Left colon (tissue), 2 donors: ENCODE results near the gene IFITM5. TPM values are rescaled to one million over a fixed set of nuclear protein-coding genes. Genes with fewer than 3 reads are reported as not detected.
"Not testable (repeated sequence)": the region's sequence is repeated elsewhere in the genome, so short reads cannot be mapped to it uniquely, and the experiment has no call there.

ENCODE experiments used
- ATAC-seq: fragments of 200-7000 bp; cut with Tn5 transposase; one replicate; pipeline ENCODE4 v1.9.1; 2020; ENCODE audit warnings: mild to moderate bottlenecking, moderate library complexity
- DNase-seq, 2 donors: peaks; one replicate each; pipeline ENCODE4 v3.0.0-alpha.2; 2020
- intact Hi-C, 2 donors: fragments of 100-400 bp; cut with DNase I in 1 of 2; cut with micrococcal nuclease in 1 of 2; formaldehyde crosslinking; loops; one replicate each; pipeline versions ENCODE4 v1.11.2 to v1.14.0; 2022; cut with DNase I, micrococcal nuclease
- total RNA-seq, 2 donors: library from RNA; stranded (reverse); fragmentation: NEBNext Ultra II Directional; extraction: Animal tissue kit (Norgen Biotek cat#: 25700); gene quantifications; one replicate each; pipeline ENCODE4 v1.2.1, GENCODE V29; 2021
- donor health status: DM: no; HTN: no; CAD: no.
- donor health status: DM: yes; HTN: yes; CAD: no.

IFITM5 gene
- total RNA-seq, 2 donors from 2014 or later = not detected

DNA sequence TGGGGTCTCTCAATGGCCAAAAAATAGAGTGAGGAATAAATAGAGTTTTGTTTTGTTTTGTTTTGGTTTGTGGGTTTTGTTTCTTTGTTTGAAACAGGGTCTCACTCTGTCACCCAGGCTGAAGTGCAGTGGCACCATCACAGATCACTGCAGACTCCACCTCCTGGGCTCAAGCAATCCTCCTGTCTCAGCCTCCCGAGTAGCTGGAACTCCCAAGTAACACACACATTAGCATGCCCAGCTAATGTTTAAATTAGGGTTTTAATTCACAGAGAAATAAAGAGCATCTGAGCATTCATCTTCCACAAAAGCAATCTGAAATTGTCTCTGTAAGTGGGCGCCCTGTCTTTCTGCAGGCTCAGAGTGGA lies 30.5 kb upstream of the IFITM5 start:
- ATAC-seq = no peak
- DNase-seq = no peak
- intact Hi-C loops = no loop called here

DNA sequence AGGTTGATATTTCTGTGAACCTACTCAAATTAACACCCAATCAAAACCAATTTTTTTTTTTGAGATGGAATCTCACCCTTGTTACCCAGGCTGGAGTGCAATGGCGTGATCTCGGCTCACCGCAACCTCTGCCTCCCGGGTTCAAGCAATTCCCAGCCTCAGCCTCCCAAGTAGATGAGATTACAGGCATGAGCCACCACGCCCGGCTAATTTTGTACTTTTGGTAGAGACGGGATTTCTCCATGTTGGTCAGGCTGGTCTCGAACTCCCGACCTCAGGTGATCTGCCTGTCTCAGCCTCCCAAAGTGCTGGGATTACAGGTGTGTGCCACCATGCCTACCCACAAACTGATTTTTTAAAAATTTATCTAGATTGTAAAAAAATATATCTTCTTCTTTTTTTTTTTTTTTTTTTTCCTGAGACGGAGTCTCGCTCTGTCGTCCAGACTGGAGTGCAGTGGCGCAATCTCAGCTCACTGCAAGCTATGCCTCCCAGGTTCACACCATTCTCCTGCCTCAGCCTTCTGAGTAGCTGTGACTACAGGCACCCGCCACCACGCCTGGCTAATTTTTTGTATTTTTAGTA lies 29.3 kb upstream of the IFITM5 start:
- intact Hi-C loops, ATAC-seq, DNase-seq: not testable (repeated sequence)

DNA sequence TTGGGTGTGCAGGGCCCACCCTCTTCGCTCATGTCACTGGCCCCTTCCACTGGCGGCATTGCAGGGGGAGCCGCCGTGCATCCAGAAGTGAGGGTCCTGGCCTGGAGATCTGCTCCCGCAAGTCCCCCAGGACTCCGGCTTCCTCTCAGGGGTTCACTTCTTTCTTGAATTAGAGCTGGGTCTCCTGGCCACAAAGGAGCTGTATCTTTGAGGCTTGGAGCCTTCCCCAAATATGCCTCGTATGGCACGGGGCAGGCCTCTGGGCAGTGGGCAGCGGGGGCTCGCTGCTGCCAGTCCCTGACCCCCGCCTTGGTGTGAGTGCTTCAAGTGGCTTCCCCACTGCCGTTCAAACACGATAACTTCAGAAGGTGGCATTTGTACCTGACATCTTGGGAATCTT lies 28.7 kb upstream of the IFITM5 start:
- intact Hi-C loops = no loop called here
- no peak for DNase-seq

DNA sequence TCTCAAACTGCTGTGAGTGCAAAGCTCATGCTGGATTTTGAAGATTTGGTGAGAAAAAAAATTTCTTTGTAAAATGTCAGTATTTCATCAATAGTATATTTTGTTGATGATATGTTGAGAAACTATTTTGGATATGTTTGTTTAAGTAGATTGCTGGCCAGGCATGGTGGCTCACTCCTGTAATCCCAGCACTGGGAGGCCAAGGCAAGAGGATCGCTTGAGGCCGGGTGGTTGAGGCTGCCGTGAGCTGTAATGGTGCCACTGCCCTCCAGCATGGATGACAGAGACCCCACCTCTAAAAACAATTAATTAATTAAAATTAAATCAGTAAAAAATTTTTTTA lies 28.2 kb upstream of the IFITM5 start:
- intact Hi-C loops = no loop called here

More for the DNA sequence above, 28.7 kb upstream of the IFITM5 start:
- no peak for ATAC-seq

DNA sequence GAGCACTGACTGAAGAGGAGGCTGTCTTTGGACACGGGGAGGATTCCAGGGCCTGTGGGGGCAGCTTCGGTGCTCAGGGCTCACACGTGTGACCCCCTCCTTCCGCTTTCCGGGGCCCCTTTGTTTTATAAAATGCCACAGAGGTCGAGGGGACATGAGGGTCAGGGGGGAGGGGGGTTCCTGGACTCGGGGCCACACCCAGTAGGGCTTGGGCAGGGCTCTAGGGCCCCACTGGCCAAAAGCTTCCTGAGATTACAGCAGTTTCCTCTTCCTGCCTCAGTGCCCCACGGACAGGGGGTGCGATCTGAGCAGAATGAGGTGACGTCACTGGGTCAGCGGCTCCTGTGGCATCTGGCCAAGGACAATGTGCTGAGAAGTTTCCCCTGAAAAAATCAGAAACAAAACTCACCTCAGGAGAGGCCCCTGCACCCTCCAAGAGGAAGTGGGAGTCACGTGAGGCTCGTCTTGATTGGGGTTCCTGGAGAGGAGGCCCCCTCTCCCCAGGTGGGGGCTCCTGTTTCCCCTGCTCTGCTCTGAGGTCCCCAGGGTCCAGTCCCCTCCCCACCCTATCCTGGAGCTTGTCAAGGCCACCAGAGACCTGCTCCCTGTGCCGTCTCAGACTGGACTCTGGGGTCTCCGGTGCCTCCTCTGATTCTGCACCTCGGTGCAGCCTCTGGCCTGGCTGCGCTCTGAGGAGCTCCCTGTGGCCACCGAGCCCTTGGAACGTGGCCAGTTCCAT lies 27.7 kb upstream of the IFITM5 start:
- DNase-seq (peak; percentile 72 to 77), ATAC-seq (peak; percentile 55)
- intact Hi-C loops = no loop called here

More for the DNA sequence above, 28.2 kb upstream of the IFITM5 start:
- no peak for ATAC-seq
- DNase-seq = no peak

DNA sequence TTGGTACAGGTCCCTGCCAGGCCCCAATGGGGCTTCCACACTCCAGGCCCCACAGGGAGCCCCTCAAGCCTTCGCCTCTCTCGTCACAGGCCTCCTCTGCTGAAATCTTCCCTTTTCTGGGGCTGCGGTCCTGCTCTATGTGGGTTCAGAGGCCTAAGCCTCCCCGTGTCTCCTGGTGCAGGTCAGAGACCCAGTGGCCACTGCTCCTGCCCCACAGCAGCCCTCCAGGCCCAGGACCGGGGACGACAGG lies 27.2 kb upstream of the IFITM5 start:
- peak; percentile 8 for ATAC-seq
- DNase-seq = no peak
- intact Hi-C loops = no loop called here

DNA sequence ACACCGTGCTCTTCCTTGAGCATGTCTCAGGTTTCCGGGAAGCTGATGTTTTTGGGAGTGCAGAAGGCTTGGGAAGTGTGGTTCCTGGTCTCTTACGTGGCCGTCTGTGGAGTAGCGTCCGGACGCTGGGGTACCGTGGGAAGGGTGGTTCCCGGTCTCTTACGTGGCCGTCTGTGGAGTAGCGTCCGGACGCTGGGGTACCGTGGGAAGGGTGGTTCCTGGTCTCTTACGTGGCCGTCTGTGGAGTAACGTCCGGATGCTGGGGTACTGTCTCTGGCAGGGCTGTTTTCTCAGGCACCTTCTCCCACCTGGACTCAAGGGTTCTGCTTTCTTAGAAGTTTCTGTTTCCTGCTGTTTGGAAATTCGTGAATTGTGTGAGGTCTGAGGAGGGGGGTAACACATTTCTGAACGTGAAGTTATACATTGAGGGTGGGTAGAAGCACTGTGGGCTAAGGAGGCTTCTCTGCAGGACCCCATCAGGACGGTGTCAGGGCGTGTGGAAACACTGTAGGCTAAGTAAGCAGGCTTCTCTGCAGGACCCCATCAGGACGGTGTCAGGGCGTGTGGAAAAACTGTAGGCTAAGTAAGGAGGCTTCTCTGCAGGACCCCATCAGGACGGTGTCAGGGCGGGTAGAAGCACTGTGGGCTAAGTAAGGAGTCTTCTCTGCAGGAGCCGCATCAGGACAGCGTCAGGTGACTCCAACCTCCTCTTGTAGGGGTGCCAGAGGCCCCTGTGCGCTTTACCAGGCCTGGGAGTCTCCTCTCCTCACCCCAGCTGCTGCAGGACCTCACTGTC lies 26.7 kb upstream of the IFITM5 start:
- DNase-seq = no peak
- no peak for ATAC-seq
- intact Hi-C loops = no loop called here

DNA sequence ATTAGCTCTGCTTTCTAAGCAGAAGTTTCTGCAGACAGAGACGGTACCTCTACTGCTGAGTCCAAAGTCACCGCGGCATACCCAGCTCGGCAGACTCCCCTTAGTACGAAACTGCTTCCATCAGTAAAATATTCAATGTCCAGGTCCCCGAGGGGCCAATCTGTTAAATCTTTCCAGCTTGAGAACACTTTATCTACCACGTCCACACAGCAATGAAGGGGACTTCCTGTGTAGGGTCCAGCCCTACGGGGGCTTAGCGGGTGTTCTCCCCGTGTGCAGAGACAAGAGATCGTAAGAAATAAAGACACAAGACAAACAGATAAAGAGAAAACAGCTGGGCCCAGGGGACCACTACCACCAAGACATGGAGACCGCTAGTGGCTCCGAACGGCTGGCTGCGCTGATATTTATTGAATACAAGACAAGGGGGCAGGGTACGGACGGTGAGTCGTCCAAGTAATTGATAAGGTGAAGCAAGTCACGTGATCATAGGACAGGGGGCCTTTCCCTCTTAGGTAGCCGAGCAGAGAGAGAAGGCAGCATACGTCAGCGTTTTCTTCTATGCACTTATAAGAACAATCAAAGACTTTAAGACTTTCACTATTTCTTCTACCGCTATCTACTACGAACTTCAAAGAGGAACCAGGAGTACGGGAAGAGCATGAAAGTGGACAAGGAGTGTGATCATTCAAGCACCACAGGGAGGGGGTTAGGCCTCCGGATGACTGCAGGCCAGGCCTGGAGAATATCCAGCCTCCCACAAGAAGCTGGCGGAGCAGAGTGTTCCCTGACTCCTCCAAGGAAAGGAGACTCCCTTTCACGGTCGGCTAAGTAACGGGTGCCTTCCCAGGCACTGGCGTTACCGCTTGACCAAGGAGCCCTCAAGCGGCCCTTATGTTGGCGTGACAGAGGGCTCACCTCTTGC lies 25.5 kb upstream of the IFITM5 start:
- ATAC-seq, DNase-seq, intact Hi-C loops: not testable (repeated sequence)

DNA sequence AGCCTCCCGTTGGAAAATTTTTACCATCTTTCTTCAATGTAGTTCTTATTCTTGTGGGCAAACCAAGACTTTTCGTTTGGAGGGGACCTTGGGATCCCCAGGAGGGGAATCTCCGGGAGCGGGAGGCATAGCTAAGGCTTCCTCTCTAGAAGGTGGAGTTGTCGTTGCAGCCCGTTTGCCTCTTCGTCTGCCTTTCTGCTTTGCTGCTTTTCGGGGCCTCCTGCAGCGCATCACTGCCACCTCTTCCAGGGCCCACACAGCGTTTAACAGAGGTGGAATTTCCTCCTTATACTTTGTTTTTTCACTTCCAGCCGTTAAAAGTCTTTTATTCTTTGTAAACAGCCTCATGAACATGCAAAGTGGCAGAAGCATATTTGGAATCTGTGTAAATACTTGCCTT lies 24.8 kb upstream of the IFITM5 start:
- intact Hi-C loops = no loop called here
- DNase-seq (no peak), ATAC-seq (no peak)

DNA sequence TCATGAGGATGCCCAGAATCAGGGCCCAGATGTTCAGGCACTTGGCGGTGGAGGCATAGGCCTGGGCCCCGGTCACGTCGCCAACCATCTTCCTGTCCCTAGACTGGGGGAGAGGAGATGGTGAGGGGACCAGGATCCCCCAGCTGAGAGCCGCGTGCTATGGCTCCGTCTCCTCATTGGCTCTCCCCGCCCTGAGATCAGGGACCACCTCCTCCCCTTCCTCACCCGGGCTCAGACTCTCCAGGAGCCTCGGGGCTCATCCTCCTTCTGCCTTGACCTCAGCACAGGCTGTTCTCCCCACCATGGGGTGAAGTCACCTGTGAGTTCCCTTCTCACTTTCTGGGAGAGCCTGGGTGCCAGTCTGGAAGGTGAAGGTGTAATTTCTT lies 20.6 kb upstream of the IFITM5 start:
- intact Hi-C loops, DNase-seq: not testable (repeated sequence)
- peak; percentile 1 for ATAC-seq

DNA sequence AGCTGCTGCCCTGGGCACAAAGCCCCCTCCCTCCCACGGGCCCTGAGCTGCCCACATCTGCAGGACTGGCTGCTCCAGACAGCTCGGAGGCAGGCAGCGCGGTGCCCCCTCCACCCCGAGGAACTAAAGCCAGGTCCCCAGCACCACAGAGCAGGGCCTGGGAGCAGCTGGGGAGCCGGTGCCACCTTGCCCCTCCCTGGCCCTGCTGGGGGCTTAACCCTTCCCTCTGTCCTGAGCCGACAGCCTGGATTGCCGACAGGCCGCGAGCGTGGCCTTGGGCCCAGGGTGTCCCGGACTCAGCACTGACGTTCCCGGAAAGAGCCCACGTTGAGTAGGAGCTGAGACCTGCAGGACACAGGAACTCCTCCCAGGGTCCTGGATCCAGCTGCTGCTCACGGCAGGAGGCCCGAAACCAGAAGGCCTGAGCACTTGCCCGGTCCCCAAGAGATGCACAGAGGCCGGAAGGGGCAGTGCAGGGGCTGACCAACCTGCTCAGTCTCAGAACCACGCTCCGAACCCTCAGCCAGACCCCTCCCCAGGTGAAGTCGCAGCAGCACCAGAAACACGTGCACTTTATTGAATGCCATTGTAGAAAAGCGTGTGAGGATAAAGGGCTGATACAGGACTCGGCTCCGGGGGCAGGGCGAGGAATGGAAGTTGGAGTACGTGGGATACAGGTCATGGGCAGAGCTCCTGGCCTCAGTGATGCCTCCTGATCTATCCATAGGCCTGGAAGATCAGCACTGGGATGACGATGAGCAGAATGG lies 20.0 kb upstream of the IFITM5 start:
- ATAC-seq = peak; percentile 35
- intact Hi-C loops, DNase-seq: not testable (repeated sequence)

DNA sequence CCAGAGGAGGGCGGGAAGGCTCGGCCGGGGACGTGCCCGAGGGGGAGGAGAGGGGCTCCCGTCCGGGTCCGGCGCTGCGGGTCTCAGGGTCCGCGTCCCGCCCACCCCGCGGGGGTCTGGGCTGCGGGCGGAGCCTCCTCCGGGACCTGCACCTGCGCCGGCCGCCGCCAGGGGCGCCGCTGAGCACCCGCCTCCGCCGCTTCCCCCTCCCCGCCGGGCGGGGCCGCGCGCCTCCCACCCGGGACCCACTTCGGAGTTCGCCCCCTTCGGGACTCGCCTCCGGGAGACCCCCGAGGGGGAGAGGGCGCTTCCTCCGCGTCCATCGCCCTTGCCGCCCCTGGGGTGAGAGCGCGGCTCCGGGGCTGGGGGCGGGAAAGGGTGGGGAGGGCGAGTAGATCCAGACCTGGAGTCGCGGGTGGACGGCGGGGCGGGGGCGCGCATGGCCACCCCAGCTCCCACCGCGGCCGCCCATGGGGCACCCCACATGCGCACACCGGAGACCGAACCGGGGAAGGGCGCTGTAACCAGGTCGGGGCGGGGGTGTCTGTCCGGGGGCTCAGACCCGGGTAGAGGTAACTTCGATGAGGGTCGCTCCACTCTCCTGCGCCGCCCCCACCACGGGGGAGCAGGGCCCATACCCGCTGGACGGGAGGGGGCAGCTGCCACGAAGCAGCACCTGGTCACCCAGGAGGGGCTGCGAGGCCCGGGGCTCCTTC lies 19.2 kb upstream of the IFITM5 start:
- DNase-seq, intact Hi-C loops: not testable (repeated sequence)

DNA sequence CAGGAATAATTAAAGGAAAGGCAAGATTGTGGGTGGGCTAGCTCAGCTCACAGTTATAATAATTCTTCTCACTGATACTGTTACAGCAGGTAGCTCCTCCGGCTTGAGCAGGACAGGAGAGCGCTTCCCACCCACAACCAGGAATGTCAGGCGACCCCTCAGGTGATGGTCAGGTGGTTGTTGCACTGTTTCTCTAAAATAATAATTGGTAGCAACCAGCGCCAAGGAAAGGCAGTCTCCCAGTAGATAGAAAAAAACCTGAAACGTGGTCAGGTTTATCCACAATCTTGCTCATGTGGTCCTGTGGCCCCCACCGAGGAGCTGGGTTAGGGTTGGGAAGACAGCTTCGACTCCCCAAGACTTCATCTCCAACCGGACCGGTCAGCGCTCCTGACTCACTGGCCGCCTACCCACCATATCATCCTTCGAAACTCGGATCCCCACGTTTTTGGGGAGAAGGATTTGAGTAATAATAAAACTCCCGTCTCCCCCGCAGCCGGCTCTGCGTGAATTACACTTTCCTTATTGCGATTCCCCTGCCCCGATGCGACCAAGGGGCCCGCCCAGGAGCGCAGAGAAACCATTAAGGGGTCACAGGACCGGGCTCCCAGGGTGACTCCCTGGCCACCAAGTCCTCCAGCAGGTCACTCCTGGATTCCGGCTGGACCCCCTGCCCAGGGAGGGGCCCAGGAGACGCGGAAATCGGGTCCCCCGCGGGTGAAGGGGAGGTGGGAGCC lies 18.5 kb upstream of the IFITM5 start:
- intact Hi-C loops, ATAC-seq: not testable (repeated sequence)
- DNase-seq = peak in 1 of 2 donors; percentile 20

More for the DNA sequence above, 19.2 kb upstream of the IFITM5 start:
- peak; percentile 32 for ATAC-seq

DNA sequence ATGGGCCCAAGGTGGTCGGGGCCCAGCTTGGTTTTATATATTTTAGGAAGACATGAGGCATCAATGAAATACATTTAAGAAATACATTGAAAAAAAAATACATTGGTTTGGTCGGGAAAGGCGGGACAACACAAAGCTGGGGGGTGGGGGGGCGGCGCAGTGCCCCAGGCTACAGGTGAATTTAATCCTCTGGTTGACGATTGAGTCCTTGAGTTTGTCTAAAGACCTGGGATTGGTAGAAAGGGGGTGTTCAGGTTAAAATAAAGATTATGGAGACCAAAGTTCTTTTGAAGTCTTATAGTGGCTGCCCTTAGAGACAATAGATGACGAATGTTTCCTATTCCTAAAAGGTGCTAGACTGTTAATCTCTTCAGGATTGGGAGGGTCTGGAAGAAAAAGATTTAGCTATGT lies 17.6 kb upstream of the IFITM5 start:
- ATAC-seq (no peak), DNase-seq (no peak)
- intact Hi-C loops = no loop called here

DNA sequence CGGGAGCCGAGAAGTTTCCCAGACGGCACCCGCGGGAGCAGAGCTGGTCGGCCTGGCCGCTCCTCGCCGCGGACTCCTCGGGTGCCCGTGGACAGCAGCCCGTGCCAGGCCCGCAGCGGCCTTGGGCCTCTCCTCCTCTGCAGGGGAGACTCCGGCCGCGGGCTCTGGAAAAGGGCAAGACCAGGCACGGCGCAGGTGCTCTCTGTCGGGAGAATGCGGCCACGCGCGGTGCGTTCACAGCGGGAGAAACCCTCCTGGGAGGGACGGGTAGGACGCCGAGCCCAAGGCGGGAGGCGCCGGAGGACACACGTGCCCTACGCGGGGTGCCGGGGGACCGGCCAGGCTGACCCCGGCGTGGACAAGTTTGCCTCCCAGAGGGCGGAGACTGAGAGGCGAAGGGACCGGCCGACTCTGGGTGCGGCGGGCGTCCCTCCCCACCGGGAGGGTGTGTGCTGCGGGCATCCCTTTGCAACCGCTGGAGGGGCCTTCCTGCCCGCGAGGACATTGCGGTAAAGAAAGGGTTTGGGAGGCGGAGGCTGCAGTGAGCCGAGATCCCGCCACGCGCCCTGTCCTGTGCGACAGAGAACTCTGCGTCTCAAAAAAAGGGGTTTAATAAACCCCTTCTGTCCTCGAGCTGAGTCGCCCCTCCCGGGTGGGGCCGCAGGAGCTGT lies 16.8 kb upstream of the IFITM5 start:
- intact Hi-C loops = no loop called here
- ATAC-seq (no peak), DNase-seq (peak; percentile 37 to 47)

DNA sequence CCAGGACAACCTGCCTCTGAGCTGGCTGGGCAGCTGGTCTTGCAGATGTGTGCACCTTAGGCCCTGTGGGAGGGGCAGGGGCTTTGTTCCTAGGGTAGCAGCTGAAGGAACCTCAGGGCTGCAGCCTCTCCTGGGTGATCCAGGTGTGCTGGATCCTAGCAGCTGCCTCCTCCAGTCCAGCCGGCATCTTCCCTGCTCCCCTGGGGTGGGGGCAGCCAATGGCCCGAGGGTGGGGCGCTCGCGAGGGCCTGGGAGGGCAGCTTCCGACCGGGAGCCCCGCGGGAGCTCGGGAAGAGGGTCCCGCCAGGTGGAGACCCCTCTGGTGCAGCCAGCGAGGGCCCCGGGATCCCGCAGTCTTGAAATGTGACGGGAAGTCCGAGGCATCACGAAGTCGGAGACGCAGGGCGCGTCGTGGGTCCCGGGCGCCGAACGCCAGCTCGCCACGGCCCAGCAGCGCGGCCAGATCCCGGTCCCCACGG lies 16.2 kb upstream of the IFITM5 start:
- ATAC-seq (no peak), DNase-seq (peak in 1 of 2 donors; percentile 32)
- intact Hi-C loops = no loop called here
